Progenitor cell of endocrine pancreas (in vitro differentiated cells): ENCODE measurements around the gene RNASEH1. TPM values are rescaled to one million over a fixed set of nuclear protein-coding genes. Genes with fewer than 3 reads are reported as not detected.
A peak's percentile ranks its signal among the peaks of the same experiment; 100 is the strongest.

Experiments used
- DNase-seq: peaks from one replicate; pipeline ENCODE4 v3.0.0; 2021; ENCODE audit warnings: low spot score; ENCODE audit not compliant: unreplicated experiment
- H3K27ac Mint-ChIP-seq: 2 replicates; pipeline ENCODE4 v1.8.0; 2021; ENCODE audit warnings: mild to moderate bottlenecking, moderate library complexity, mixed read lengths
- H3K27me3 Mint-ChIP-seq: 2 replicates; pipeline ENCODE4 v1.8.0; 2021; ENCODE audit warnings: mixed read lengths
- H3K36me3 Mint-ChIP-seq: 2 replicates; pipeline ENCODE4 v1.8.0; 2022; ENCODE audit warnings: mixed read lengths; ENCODE audit not compliant: insufficient read depth
- H3K4me1 Mint-ChIP-seq: 2 replicates; pipeline ENCODE4 v1.8.0; 2021; ENCODE audit warnings: low read depth, mixed read lengths
- H3K4me3 Mint-ChIP-seq: 2 replicates; pipeline ENCODE4 v1.8.0; 2021; ENCODE audit warnings: low read depth, mild to moderate bottlenecking, moderate library complexity, mixed read lengths
- H3K9me3 Mint-ChIP-seq: 2 replicates; pipeline ENCODE4 v1.8.0; 2021; ENCODE audit warnings: low read depth, mixed read lengths
- total RNA-seq: library from RNA; stranded (reverse); gene quantifications from 2 replicates; pipeline ENCODE4 v1.2.1, GENCODE V29; 2021
- TF ChIP-seq, protein P1 (sequence below): fragments of 200-600 bp; sonication (generic); IDR thresholded peaks from one replicate; pipeline ENCODE4 v1.5.0; 2021; ENCODE audit warnings: antibody characterized with exemption, mild to moderate bottlenecking; ENCODE audit not compliant: unreplicated experiment

The RNASEH1 gene
- total RNA-seq, 1 donor from 2014 or later: 18.5 TPM

DNA sequence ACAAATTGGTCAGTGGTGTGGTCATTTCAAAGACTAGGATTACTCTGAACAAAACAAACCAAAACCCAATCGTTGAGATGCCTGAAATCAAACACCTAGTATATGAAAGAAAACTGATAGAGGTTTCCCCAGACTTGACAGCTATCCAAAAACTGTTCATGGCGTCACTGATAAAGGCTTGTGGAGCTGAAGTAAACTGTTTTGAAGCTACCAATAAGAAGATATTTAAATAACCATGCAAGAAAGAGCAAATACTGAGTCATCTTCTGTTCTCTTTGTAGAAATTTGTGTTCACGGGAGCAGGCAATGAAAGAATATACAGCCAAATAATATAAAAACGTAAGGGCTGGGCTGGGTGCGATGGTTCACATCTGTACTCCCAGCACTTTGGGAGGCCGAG lies 29.3 kb upstream of the RNASEH1 start:
- H3K4me3 Mint-ChIP-seq: no peak overlapping the region
- DNase-seq: no peak
- no peaks in the 10 kb centered on the region for H3K27me3 Mint-ChIP-seq
- TF ChIP-seq, protein P1, sequence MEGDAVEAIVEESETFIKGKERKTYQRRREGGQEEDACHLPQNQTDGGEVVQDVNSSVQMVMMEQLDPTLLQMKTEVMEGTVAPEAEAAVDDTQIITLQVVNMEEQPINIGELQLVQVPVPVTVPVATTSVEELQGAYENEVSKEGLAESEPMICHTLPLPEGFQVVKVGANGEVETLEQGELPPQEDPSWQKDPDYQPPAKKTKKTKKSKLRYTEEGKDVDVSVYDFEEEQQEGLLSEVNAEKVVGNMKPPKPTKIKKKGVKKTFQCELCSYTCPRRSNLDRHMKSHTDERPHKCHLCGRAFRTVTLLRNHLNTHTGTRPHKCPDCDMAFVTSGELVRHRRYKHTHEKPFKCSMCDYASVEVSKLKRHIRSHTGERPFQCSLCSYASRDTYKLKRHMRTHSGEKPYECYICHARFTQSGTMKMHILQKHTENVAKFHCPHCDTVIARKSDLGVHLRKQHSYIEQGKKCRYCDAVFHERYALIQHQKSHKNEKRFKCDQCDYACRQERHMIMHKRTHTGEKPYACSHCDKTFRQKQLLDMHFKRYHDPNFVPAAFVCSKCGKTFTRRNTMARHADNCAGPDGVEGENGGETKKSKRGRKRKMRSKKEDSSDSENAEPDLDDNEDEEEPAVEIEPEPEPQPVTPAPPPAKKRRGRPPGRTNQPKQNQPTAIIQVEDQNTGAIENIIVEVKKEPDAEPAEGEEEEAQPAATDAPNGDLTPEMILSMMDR: no peak
- H3K9me3 Mint-ChIP-seq: peaks cover 7% of the 10 kb centered on the region
- H3K27ac Mint-ChIP-seq: no peak overlapping the region
- peaks cover 13% of the 10 kb centered on the region for H3K36me3 Mint-ChIP-seq
- H3K4me1 Mint-ChIP-seq: peaks cover 6% of the 10 kb centered on the region

DNA sequence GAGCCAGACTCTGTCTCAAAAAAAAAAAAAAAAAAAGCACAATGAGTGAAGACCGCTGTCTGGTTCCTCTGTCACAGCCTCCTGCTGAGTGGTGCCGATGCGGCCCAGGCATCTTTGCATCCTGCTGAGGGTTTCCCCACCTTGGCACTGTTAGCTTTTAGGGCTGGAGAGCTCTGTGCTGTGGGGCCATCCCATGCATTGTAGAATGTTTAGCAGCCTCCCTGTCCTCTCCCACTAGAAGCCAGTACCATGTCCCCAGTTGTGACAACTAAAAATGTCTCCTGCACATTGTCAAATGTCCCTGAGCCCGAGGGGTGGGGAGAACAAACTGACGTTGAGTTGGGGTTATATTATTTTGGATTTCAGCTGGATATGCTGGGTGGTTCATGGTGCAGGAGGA lies 28.9 kb upstream of the RNASEH1 start:
- DNase-seq: no peak
- Mint-ChIP-seq H3K9me3 (peaks cover 7% of the 10 kb centered on the region), H3K27me3 (no peaks in the 10 kb centered on the region), H3K27ac (no peak overlapping the region), H3K36me3 (peaks cover 12% of the 10 kb centered on the region), H3K4me1 (peaks cover 6% of the 10 kb centered on the region), H3K4me3 (no peak overlapping the region)
- TF ChIP-seq, protein P1: no peak

DNA sequence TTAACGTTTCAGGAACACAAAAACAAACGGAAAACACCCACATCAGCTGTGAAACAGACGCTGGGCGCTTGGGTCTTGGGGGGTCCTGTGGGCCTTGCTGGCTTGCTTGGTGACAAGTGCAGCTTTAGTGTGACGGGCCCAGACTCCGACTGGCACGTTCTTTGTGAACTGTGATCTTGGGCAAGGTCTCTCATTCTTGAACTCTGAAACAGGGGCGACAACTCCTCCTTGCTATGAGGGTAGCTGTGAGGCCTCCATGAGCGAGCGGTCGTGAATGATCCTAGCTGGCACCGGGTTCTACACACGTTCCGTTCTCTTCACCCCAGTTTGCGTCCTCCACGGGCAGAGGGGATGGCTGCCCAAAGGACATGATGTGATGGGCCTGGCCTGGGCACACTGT lies 28.1 kb upstream of the RNASEH1 start:
- peaks cover 7% of the 10 kb centered on the region for H3K9me3 Mint-ChIP-seq
- peak overlapping the region; percentile 27 for H3K27ac Mint-ChIP-seq
- H3K27me3 Mint-ChIP-seq: no peaks in the 10 kb centered on the region
- peaks cover 15% of the 10 kb centered on the region for H3K36me3 Mint-ChIP-seq
- TF ChIP-seq, protein P1: no peak
- H3K4me3 Mint-ChIP-seq: no peak overlapping the region
- peaks cover 6% of the 10 kb centered on the region for H3K4me1 Mint-ChIP-seq
- DNase-seq: no peak

DNA sequence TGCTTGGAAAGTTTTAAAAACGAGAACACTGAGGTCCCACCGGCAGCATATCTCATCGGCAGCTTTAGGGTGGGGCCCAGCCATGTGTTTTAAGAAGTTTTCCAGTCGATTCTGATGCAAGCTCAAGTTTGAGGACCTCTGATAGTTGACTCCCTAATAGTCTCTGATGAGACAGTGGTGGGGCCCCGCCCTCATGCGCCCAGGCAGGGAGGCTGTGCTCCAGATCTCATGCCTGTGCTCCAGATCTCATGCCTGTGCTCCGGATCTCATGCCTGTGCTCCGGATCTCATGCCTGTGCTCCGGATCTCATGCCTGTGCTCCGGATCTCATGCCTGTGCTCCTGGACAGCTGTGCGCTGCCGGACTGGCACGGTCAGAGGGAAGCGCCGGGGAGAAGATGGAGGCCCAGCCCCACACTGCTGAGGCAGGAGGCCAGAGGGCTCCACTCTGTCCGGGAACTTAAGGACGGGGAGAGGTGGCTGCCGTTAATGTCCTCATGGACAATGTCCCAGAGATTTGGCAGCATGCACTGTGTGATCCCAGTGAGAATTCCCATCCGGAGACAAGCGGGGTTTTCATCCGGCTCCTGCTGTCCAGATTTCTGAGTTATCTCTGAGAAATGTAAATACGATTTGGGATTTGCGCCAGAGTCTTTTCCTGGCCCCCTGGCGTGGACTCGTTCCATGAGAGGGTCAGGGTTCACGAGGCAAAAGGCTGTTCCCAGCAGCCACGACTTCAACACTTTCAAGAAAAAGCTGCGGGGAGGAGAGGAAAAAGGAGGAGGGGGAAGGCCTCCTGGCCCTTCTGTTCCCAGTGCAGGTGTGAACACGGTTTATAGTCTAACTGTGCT lies 27.4 kb upstream of the RNASEH1 start:
- TF ChIP-seq, protein P1: no peak
- H3K9me3 Mint-ChIP-seq: peaks cover 7% of the 10 kb centered on the region
- H3K4me1 Mint-ChIP-seq: peaks cover 6% of the 10 kb centered on the region
- DNase-seq: no peak
- no peaks in the 10 kb centered on the region for H3K27me3 Mint-ChIP-seq
- H3K4me3 Mint-ChIP-seq: no peak overlapping the region
- peaks cover 18% of the 10 kb centered on the region for H3K36me3 Mint-ChIP-seq
- H3K27ac Mint-ChIP-seq: peak overlapping the region; percentile 74

DNA sequence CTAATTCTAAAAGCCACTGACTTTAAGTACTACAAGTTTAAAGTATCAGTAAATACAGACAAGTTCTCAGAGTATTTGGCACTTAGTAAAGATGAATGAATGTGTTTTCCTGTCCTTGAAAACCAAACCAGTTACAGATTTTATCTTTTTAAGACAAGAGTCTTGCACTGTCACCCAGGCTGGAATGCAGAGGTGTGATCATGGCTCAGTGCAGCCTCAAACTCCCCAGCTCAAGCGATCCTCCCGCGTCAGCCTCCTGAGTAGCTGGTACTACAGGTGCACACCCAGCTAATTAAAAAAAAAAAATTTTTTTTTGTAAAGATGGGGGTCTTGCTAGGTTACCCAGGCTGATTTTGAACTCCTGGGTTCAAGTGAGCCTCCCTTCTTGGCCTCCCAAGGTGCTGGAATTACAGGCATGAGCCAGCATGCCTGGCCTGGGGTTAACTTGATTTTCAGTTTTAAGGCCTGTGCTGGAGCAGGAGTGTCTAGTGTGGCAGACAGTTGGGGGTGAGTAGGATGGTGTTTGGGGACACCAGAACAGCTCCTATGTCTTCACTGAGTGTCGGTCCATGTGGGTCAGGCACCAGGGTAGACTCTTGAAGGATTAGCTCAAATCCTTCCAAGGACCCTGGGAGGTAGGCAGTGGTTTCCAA lies 26.6 kb upstream of the RNASEH1 start:
- H3K36me3 Mint-ChIP-seq: peaks cover 20% of the 10 kb centered on the region
- peak overlapping the region; percentile 29 for H3K27ac Mint-ChIP-seq
- H3K4me3 Mint-ChIP-seq: no peak overlapping the region
- TF ChIP-seq, protein P1: no peak
- H3K4me1 Mint-ChIP-seq: peaks cover 6% of the 10 kb centered on the region
- peaks cover 6% of the 10 kb centered on the region for H3K9me3 Mint-ChIP-seq
- H3K27me3 Mint-ChIP-seq: no peaks in the 10 kb centered on the region
- no peak for DNase-seq
